SK-N-MC (cell line): ENCODE data around the gene PDE4B.

Source experiments
- DNase-seq: peaks from one replicate; pipeline ENCODE4 v3.0.0-alpha.2; 2011; ENCODE audit warnings: low read depth, low spot score
- H3K27ac ChIP-seq: fragments of 200-600 bp; sonication (generic); 2 replicates; pipeline ENCODE4 v1.5.1; 2016; ENCODE audit warnings: mixed run types
- H3K36me3 ChIP-seq: fragments of 200-600 bp; sonication (generic); 2 replicates; pipeline ENCODE4 v1.6.1; 2017; ENCODE audit warnings: antibody characterized with exemption, low read length, mixed read lengths; ENCODE audit not compliant: insufficient read depth
- H3K4me3 ChIP-seq: fragments of 200-600 bp; sonication (generic); 2 replicates; pipeline ENCODE4 v1.5.1; 2016
- H3K9ac ChIP-seq: fragments of 200-600 bp; sonication (generic); 2 replicates; pipeline ENCODE4 v1.8.0; 2017; ENCODE audit warnings: mixed run types, mixed read lengths; ENCODE audit not compliant: insufficient read length
- H3K9me3 ChIP-seq: fragments of 200-600 bp; sonication (generic); 2 replicates; pipeline ENCODE4 v1.6.1; 2017; ENCODE audit warnings: low read depth, mild to moderate bottlenecking, antibody characterized with exemption, low read length, moderate library complexity, mixed read lengths
- EZH2 ChIP-seq: fragments of 200-600 bp; sonication (generic); IDR thresholded peaks from one replicate; pipeline ENCODE4 v1.6.1; 2017; ENCODE audit warnings: antibody characterized with exemption
- FOXP2 ChIP-seq: optimal IDR thresholded peaks from 2 replicates; pipeline ENCODE3; 2011; ENCODE audit warnings: mild to moderate bottlenecking, moderate library complexity; ENCODE audit not compliant: insufficient read depth; ENCODE audit errors: extremely low read length, control extremely low read depth
- POLR2AphosphoS5 ChIP-seq: IDR thresholded peaks from 2 replicates; pipeline ENCODE4 v1.6.1; 2012; ENCODE audit warnings: mild to moderate bottlenecking, low read depth, low read length, borderline replicate concordance

Gene PDE4B

DNA sequence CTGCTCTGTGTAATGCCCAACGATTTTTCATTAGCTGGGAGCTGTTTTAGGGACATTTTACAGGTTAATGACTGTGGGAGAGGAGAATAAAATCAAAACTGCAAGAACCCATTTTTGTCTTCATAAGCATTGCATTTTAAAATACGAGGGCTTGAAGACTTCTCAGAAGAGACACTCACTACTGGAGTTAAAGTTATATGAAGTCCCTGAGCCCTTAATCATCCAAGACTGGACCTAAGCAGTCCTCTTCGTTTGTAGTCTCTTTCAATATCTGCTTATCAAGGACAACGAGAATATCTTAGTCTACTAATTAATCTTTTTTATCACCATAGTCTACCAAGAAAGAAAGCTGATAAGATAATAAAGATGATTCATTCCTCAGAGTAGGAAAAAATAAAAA, 564.3 kb downstream of the PDE4B start:
- peaks cover 9% of the 10 kb centered on the region for H3K36me3 ChIP-seq
- H3K4me3 ChIP-seq: no peak overlapping the region
- no peak overlapping the region for H3K27ac ChIP-seq
- no peak overlapping the region for H3K9ac ChIP-seq
- no peak for TF ChIP-seq FOXP2
- TF ChIP-seq EZH2: no peak
- no peak for TF ChIP-seq POLR2AphosphoS5
- no peak for DNase-seq
- no peaks in the 10 kb centered on the region for H3K9me3 ChIP-seq

DNA sequence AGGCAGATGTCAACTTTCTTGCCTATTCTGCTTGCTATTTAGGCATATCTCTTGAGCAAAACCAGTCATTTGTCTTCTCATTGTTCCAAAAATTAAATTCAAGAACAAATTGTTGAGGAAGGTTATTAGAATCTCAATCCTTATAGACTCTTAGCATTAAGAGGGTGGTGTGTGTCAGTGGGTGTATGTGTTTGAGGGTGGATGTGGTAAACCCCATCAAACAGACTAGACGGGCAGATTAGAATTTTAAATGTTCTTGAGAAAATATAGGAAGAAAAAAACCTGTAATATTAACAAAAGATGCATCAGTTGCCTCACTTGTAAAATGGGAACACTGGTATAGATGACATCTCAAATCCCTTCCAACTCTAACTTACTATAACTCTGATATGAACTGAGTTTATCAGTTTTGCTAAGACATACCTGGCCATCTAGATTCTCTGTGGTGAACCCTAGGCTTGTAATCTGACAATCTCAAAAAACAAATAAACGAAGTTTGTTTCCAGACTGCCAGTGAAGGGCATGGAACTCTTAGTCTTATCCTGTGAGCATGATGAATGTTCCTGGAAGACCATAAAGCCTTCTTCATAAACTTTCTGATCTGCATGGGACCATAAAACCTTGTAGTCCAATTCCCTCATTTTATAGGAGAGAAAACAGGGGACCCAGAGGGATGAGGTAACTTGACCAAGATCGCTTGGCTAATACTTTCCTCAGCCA, 564.9 kb downstream of the PDE4B start:
- Histone ChIP-seq H3K27ac (no peak overlapping the region), H3K9ac (no peak overlapping the region), H3K4me3 (no peak overlapping the region), H3K9me3 (no peaks in the 10 kb centered on the region), H3K36me3 (peaks cover 15% of the 10 kb centered on the region)
- TF ChIP-seq FOXP2 (no peak), EZH2 (no peak), POLR2AphosphoS5 (no peak)
- DNase-seq: no peak

DNA sequence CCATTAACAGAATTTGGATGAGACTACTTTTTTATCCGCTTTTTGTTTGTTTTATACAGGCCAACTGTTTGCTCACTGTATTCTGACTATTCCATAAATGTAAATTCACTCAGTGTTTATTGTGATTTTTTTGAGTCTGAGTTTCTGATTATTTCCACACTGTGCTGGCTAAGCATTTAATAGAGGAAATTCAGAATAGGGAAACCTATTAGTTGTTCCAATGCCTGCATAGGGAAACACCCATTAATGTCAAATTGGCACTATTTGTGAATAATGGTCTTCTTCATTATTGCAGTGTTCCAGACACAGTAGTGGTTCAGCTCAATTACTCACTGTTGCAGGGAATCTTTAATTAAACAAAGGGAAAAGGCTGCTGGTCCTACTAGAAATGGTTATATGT, 566.6 kb downstream of the PDE4B start:
- no peak for DNase-seq
- Histone ChIP-seq H3K36me3 (peaks cover 30% of the 10 kb centered on the region), H3K9ac (no peak overlapping the region), H3K27ac (peak overlapping the region; percentile 83), H3K9me3 (no peaks in the 10 kb centered on the region), H3K4me3 (peak overlapping the region; percentile 46)
- TF ChIP-seq FOXP2 (no peak), EZH2 (no peak), POLR2AphosphoS5 (no peak; the same call in 1 of the 2 replicates)

DNA sequence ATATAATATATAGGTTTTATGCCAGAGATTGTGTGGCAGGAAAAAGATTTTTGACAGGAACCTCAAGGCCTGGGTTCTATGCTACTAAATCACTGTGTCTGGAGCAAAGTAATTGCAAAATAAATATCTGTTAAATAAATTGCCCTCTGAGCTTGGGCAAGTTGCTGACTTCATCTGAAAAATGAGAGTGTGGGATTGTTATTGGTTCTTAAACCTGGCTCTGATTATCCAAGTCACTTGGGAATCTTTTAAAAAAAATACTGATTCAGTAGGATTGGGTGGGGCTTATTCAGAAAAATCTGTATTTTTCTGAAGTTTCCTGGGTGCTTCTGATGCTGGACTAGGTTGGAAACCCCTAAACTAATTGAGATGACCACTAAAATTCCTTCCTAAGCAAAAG, 567.1 kb downstream of the PDE4B start:
- H3K27ac ChIP-seq: peak overlapping the region; percentile 83
- TF ChIP-seq POLR2AphosphoS5 (no peak; the same call in 1 of the 2 replicates), EZH2 (no peak), FOXP2 (no peak)
- no peaks in the 10 kb centered on the region for H3K9me3 ChIP-seq
- no peak overlapping the region for H3K9ac ChIP-seq
- peak overlapping the region; percentile 46 for H3K4me3 ChIP-seq
- peaks cover 35% of the 10 kb centered on the region for H3K36me3 ChIP-seq
- no peak for DNase-seq

DNA sequence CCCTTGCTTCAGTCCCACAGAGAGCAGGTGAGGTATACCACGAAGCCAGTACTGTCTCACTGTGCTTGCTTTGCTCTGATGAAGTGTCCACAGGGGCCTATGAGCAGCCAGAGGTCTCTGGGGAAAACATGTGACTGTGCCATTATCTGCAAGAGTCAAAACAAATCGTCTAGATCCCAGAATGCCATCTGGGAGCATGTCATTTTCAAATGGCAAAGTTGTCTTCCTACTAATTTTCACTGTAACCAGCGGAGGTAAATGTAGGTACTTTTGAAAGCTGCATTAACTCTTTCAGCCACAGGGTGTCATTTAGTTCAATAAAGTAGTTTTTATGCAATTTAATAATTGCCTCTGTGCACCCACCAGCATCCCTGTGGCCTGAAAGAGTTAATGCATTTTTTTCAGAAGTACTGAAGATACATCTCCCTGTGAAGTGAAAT, 567.6 kb downstream of the PDE4B start:
- Histone ChIP-seq H3K27ac (peak overlapping the region; percentile 83), H3K9ac (no peak overlapping the region), H3K4me3 (peak overlapping the region; percentile 46), H3K9me3 (no peaks in the 10 kb centered on the region), H3K36me3 (peaks cover 40% of the 10 kb centered on the region)
- TF ChIP-seq POLR2AphosphoS5: no peak
- no peak for TF ChIP-seq FOXP2
- TF ChIP-seq EZH2: no peak
- DNase-seq: no peak

DNA sequence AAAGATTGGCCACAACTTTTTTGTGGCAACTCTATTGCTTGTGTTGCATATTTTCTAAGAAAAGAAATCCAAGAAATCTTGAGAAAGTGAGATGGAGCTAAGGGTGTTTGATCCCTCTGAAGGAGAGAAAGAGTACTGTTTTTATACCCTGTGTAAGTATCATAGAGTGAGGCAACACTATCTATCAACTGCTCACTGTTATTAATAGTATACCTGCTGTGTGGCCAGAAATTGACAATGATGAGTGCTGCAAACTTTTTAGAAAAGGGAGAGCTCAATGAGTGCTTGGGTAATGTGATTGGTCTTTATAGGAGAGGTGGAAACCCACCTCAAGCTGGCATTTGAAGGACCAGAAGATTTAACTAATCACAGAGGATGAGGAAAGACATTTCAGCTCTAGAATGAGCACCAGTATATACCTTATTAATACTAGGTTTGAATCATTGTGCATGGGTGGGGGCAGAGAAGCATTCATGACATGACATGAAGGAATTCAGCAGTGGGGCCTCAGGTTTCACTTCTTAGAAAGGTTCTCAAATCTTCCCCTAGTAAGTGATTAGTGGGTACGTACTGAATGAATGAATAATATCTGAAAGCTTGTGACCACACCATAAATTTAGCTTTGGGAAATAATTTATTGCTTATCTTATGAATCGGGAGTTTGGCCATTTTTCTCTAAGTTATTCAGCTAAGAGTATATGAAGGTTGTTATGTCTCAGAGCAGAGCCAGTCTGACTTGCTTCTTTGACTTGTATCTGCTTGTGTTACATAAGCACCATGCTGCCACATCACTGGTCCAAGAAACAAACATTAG, 572.1 kb downstream of the PDE4B start:
- DNase-seq: no peak
- no peak overlapping the region for H3K27ac ChIP-seq
- H3K9me3 ChIP-seq: no peaks in the 10 kb centered on the region
- no peak for TF ChIP-seq FOXP2
- no peak for TF ChIP-seq POLR2AphosphoS5
- TF ChIP-seq EZH2: no peak
- no peak overlapping the region for H3K9ac ChIP-seq
- no peak overlapping the region for H3K4me3 ChIP-seq
- H3K36me3 ChIP-seq: peaks cover 83% of the 10 kb centered on the region

DNA sequence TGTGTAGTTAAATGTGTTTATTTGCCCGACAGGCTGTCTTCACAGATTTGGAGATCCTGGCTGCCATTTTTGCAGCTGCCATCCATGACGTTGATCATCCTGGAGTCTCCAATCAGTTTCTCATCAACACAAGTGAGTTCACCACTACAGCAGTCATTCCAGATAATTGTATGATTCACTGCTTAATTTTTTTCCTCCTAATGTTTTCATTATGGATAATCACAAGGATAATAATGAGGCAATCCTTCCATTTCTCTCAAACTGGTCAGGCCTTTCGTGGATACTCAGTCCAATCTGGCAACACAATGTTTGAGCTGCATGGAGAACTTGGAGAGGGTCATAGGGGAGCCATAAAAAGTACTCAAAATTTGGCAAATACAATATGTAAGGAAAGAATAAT, 572.9 kb downstream of the PDE4B start:
- H3K9ac ChIP-seq: no peak overlapping the region
- peaks cover 88% of the 10 kb centered on the region for H3K36me3 ChIP-seq

DNA sequence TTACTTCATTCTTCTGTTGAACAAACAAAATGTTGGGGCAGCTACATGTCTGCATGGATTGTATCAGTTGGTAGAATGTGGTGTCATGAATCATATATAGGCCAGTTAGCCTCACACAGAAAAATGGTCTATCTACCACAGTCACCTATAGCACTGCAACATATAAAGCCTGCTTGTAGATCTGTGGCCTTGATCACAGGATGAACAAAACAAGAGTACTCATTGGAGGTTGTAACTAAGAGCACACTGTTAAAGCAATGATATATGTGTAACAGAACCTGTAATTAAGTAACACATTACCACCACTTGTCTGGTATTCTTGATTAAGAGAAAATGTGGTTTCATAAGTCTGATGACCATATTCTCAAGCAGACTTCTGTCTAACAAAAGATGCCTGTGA, 573.9 kb downstream of the PDE4B start:
- no peak for DNase-seq
- Histone ChIP-seq H3K27ac (no peak overlapping the region), H3K9ac (no peak overlapping the region), H3K9me3 (no peaks in the 10 kb centered on the region), H3K36me3 (peaks cover 92% of the 10 kb centered on the region), H3K4me3 (no peak overlapping the region)
- TF ChIP-seq POLR2AphosphoS5 (no peak), FOXP2 (no peak), EZH2 (no peak)

More for the DNA sequence above, 572.9 kb downstream of the PDE4B start:
- no peak overlapping the region for H3K27ac ChIP-seq
- no peaks in the 10 kb centered on the region for H3K9me3 ChIP-seq
- H3K4me3 ChIP-seq: no peak overlapping the region
- DNase-seq: no peak
- TF ChIP-seq FOXP2: no peak
- TF ChIP-seq POLR2AphosphoS5: no peak
- TF ChIP-seq EZH2: no peak

DNA sequence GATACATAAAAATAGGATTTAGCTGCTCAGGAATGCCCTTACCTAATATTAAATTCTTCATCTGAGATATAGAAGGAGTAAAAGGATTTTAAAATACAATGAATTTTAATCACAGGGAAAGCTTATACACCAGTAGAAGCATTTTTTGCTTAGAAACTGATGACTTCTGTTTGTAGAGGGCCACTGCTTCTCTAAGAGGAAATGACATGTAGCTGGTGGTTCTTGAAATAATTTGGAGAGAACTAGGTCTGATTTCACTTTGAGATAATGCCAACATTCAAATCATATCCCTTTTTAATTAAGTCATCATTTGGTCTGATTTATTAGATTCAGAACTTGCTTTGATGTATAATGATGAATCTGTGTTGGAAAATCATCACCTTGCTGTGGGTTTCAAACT, 574.7 kb downstream of the PDE4B start:
- Histone ChIP-seq H3K9ac (no peak overlapping the region), H3K9me3 (no peaks in the 10 kb centered on the region), H3K27ac (no peak overlapping the region), H3K4me3 (no peak overlapping the region), H3K36me3 (peaks cover 92% of the 10 kb centered on the region)
- DNase-seq: no peak
- TF ChIP-seq EZH2: no peak
